ENCODE data around the gene SEL1L2.

SEL1L2 gene

DNA sequence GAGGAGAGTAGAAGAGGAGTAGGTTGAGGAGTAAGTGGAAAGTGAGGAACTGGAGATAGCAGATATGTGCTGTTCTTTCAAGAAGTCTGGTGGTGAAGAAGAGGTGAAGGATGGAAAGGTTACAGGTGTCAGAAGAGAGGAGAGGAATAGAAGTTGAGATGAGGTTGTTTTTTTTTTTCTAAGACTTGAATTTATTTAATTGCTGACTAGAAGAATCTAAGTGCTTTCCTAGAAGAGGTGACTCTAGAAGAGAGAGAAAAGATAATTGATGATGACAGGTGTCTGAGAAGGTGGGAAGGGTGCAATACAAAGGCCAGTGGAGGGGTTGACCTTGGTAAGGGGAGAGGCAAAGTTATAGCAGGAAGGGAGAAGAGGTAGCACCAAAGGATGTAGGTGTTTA is 180.0 kb downstream of the SEL1L2 start:
- no peak for DNase-seq

DNA sequence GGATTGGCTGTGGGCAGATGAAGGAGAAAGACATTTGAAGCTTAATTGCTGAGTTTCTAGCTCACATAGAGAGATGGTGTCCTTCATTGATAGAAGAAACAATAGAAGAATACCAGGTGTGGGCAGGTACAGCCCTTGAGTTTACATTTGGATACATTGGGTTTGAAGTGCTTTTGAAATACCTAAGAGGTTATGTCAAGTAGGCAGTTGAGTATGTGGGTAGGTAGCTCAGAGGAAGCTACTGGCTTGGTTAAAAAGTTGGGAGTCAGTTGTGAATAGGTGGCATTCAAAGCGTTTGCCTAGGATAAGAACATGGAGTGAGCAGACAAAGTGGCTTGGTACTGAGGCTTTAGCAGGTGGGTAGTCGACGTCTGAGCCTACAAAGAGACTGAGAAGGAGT is 180.6 kb downstream of the SEL1L2 start:
- DNase-seq: no peak

DNA sequence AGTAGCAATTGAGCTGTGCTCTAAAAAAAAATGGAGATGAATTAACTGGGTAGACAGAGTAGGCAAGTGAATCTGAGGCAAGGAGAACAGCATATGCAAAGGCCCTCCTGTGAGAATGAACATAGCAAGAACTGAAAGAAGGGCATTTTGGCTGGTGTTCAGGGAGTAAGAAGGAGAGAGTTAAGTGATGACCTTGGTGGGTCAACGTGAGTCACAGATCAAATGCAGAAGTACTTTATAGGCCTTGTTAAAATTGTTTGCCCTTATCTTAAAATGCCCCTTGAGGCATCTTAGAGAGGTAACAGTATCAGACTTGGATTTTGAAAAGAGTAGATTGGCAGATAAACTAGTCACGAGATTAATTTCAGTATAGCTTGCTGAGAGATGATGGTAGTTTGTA is 181.0 kb downstream of the SEL1L2 start:
- no peak for DNase-seq

- no peak for DNase-seq
Observed at GRCh38 chr20:13800728-13801134, 189.7 kb downstream of the SEL1L2 start.

GRCh38 chr20:13799974-13800373 is 190.4 kb downstream of the SEL1L2 start:
- DNase-seq: no peak
